ENCODE measurements around the gene SUGCT. TPM values are rescaled to one million over a fixed set of nuclear protein-coding genes. Genes with fewer than 3 reads are reported as not detected.
"Not testable (repeated sequence)": the region's sequence is repeated elsewhere in the genome, so short reads cannot be mapped to it uniquely, and the experiment has no call there.

SUGCT gene
- total RNA-seq, 1 experiment from 2014 or later: 2.1 TPM

DNA sequence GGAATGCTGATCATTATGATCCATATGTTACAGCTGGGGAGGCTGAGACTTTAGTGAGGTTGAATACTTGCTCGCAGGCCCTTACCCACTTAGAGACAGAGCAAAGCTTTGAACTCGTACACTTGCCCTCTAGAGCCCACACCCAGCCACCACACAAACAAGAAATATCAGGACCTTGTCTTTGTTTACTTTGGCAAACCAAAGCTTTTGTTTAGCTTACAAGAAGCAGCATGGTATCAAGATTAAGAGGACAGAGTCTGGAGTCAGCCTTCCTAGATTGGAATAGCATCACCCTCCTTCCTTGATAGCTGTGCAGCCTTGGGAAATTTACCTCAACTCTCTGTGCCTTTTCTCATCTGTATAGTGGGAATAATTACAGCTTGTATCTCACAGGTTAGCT, 477.5 kb downstream of the SUGCT start:
- DNase-seq (ENCODE audit: low spot score): peak; percentile 58

DNA sequence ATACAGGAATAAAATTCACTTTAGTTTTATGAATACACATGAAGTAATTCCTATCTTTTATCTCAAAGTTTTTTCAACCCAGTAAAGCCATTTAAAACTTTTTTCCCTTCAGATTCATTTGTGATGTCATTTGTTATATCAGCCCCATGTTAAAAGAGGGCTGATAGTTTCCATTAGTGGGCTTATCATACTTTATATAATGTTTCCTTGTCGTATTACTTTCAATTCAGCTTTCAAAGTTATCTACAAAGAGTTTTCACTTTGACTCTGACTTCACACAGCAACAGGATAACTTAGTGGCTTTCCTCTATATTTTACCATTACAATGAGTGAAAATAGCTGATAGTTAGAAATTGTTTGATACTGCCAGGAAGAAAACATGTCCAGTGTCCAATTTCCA, 484.8 kb downstream of the SUGCT start:
- DNase-seq (ENCODE audit: low spot score): no peak

- no peak for DNase-seq (ENCODE audit: low spot score)
Measured at GRCh38 chr7:40621592-40621998, 486.8 kb downstream of the SUGCT start.

- no peak for DNase-seq (ENCODE audit: low spot score)
Measured at GRCh38 chr7:40622941-40623501, 488.2 kb downstream of the SUGCT start.

GRCh38 chr7:40623863-40624262, 489.1 kb downstream of the SUGCT start:
- no peak for DNase-seq (ENCODE audit: low spot score)

GRCh38 chr7:40627361-40627760, 492.6 kb downstream of the SUGCT start:
- DNase-seq (ENCODE audit: low spot score): not testable (repeated sequence)

DNA sequence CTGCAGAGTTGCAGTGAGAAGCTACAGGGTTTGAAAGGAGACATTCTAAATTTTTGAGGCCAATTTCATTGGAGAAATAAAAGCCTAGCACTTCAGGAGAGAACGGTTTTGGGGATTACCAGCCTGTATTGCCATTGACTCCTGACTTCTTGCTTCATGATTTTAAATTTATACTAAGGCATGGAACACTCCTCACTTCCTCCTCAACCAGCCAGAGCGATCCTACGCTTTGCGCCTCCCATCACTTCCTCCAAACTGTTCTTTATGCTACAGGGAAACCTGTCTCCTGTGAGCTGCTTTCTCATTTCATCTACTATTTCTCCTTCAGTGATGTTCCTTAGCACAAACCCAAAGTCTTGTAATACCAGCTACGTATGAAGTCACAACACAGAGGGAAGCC, 495.1 kb downstream of the SUGCT start:
- DNase-seq (ENCODE audit: low spot score): no peak

DNA sequence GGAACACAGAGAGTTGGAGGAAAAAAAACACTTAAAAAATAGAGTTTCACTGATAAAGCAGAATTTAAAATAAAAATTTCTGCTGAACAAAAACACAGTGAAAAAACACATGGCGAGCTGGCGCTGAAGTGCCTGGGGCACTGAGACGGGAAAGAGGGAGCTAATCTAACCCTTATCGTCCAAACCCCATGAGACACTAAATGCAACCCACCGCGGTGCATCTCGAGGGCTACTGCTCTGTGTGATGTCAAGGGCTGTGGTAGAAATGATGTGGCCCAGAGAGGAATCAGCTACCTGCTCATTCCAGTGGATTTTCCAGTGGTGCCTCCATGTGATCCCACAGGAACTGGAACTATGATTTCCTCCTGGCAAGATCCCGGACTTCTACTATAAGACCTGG, 499.3 kb downstream of the SUGCT start:
- no peak for DNase-seq (ENCODE audit: low spot score)

GRCh38 chr7:40638545-40639320, 503.9 kb downstream of the SUGCT start:
- no peak for DNase-seq (ENCODE audit: low spot score)

DNA sequence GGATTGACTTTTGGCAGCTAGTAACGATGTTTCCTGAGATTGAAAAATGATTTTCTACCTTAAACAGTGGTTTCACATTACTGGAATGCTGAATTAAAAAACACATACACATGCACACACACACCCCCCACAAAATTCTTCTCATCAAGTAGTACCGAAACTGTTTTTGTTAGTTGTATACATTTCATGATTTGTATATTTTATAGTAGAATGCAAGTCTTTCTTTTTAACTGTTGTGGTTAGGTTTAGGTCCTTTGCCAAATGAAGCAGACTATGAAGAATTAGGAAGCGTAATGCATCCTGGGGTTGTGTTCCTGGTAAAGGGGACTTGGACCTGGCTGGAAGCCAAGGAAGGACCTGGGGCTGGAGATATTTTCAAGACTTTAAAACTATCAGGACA, 505.8 kb downstream of the SUGCT start:
- peak; percentile 97 for DNase-seq (ENCODE audit: low spot score)

- DNase-seq (ENCODE audit: low spot score): no peak
Measured at GRCh38 chr7:40641701-40642100, 506.9 kb downstream of the SUGCT start.

DNA sequence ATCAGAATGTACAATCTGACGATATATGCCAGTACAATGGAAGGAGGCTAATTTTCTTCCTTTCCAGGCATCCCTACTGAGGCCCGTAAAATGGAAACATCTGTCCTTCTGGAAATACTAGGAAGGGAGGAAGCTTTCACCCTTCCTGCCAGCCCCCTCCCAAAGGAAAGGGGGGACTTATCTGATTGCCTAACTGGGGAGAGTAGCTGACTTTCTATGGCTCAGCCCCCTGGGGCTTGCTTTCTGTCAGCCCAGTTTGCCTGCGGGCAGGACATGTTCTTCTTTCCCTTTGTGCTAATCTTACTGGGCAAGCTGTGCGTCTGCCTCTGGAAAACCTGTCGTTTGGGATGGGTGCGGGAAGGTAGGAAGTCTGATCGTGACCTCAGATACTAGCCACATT, 508.9 kb downstream of the SUGCT start:
- DNase-seq (ENCODE audit: low spot score): no peak

DNA sequence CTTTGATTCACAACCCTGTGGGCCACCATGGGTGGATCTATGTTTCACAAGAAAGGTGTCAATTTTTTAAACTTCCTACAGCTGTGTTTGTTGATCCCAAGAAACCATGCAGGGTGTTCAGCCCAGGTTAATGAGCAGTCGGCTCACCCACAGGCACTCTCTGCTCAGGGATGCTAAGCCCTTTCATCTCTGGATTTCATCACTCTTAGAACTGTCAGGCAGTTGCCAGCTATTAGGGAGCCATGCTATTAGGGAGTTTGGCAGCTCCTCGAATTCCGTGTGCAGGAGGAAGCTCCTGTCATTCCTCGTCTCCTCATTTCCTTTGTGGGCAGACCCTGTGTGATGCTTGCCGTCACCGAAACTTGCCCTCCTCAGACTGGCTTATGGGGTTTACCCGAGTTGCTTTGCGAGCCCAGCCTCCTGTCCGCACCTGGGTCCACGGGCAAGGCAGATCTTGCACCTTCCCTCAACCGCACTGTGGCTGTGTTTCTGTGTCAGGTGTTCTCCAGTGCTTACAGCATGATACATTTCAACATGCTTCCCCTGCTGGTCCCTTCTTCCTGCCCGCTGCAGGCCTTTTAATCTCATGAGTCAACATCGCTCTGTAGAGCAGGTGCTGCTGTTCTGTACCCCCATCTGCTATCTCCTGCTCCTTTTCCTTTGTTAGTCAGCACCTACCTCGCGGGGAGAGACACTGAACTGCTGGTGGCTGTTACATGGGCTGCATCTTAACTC, 509.8 kb downstream of the SUGCT start:
- DNase-seq (ENCODE audit: low spot score): no peak

DNA sequence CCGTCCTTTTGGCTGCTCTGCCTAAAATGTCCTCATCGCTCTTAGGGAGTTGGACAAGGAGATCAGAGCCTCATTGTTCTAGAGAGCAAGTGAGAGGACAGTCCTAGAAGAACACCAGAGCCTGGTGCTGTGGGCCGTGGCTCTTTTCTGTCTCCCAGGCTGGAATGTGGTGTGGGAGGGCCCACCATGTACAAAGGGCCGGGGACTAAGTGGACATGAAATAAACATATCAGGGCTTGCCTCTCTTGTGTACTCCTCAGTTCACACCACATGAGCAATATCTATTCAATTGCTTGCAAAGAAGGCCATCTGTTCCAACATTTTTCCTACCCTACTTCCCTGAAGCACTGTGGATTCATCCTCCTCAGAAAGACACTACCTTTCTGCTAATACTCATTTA, 510.4 kb downstream of the SUGCT start:
- no peak for DNase-seq (ENCODE audit: low spot score)

- no peak for DNase-seq (ENCODE audit: low spot score)
Measured at GRCh38 chr7:40646717-40647116, 511.9 kb downstream of the SUGCT start.

GRCh38 chr7:40647719-40648118, 512.9 kb downstream of the SUGCT start:
- no peak for DNase-seq (ENCODE audit: low spot score)

GRCh38 chr7:40649247-40649646, 514.4 kb downstream of the SUGCT start:
- no peak for DNase-seq (ENCODE audit: low spot score)

DNA sequence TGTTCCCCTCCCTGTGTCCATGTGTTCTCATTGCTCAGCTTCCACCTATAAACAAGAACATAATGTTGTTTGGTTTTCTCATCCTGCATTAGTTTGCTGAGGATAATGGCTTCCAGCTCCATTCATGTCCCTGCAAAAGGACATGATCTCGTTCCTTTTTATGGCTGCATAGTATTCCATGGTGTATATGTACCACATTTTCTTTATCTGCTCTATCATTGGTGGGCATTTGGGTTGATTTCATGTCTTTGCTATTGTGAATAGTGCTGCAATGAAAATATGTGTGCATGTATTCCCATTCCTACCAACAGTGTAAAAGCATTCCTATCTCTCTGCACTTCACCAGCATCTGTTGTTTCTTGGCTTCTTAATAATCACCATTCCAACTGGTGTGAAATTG, 516.1 kb downstream of the SUGCT start:
- DNase-seq (ENCODE audit: low spot score): not testable (repeated sequence)

GRCh38 chr7:40654171-40654570, 519.4 kb downstream of the SUGCT start:
- DNase-seq (ENCODE audit: low spot score): no peak

DNA sequence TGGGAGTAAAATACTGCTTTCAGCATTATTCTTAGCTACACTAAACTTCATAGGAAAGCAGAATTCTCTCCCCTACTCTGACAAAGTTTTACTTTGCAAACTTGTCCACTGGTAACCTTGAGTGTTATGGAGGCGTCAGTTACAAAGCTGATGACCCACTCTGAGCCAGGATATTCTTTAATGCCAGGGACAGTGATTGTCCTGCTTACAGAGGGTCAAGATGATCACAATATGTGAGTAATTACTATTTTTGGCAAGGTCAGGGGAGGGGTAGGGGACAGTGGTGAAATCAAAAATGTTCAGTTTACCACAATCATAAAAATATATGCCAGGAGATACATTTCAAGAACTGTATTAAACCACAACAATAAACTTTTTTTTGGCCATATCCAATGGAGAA, 520.6 kb downstream of the SUGCT start:
- no peak for DNase-seq (ENCODE audit: low spot score)

DNA sequence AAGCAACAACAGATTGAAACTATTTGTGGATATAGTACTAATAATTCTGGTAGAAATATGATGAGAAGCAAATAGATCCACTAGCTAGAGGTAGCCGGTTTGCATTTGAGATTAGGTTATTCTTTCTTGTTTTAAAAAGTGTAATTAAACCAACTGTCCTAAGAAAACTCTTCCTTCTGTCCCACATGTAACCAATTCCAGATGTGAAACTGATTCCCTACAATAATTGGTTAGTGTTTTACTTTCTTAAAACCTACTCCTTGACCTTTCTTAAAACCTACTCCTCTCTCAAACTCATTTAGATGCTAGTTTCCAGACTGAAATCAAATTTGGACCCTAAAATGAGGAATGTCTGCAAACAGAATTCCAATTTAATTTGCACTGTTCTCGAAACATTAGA, 521.5 kb downstream of the SUGCT start:
- DNase-seq (ENCODE audit: low spot score): no peak

DNA sequence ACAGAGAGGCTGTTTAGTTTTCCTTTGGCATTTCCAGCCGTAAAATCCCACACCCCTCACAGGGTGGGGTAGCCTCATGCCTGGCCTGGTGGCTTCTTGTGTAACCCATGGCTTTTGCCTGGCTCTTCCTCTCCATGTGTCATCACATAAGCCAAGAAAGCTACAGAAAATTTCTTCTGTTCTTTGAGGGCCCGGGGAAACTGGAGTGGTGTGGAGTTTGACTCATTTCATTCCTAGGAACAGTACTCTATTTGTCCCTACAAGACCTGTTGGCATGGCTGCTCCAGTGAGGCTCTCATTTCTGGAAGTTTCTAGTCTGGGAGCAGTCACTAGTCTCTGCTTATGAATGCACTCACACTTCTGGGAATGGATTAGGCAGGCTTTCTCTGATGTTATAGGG, 523.9 kb downstream of the SUGCT start:
- DNase-seq (ENCODE audit: low spot score): no peak

DNA sequence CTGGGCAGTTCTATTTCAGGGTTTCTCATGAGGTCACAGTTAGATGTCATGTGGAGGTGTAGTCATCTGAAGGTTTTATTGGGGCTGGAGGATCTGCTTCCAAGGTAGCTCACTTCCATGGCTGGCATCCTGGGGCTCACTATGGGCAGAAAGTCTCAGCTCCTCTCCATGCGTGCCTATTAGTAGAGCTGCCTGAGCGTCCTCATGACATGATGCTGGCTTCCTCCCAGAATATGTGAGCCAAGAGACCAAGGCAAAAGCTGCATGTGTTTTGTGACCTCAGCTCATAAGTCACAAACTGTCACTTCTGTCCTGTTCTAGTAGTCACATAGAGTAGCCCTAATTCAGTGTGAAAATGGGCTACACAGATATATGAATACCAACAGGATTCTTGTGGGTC, 524.4 kb downstream of the SUGCT start:
- no peak for DNase-seq (ENCODE audit: low spot score)

Data from H4 (cell line).